ENCODE data around the gene CD14.

DNA sequence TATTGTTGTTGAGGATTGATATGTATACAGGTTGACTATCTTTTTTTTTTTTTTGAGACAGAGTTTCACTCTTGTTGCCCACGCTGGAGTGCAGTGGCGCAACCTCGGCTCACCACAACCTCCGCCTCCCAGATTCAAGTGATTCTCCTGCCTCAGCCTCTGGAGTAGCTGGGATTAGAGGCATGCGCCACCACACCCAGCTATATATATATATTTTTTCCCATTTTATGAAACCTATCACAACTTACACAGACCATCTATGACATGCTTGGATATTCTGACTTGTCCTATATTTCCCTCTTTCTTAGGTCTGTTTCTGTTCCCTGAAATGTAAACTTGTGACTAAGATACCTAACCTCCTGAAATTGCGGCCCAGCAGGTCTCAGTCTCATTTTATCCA is 5.0 kb downstream of the CD14 start:
- TF ChIP-seq, protein P1, sequence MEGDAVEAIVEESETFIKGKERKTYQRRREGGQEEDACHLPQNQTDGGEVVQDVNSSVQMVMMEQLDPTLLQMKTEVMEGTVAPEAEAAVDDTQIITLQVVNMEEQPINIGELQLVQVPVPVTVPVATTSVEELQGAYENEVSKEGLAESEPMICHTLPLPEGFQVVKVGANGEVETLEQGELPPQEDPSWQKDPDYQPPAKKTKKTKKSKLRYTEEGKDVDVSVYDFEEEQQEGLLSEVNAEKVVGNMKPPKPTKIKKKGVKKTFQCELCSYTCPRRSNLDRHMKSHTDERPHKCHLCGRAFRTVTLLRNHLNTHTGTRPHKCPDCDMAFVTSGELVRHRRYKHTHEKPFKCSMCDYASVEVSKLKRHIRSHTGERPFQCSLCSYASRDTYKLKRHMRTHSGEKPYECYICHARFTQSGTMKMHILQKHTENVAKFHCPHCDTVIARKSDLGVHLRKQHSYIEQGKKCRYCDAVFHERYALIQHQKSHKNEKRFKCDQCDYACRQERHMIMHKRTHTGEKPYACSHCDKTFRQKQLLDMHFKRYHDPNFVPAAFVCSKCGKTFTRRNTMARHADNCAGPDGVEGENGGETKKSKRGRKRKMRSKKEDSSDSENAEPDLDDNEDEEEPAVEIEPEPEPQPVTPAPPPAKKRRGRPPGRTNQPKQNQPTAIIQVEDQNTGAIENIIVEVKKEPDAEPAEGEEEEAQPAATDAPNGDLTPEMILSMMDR (IDR thresholded peaks at IDR 0.05), result no peak
- TF ChIP-seq POLR2A (IDR thresholded peaks at IDR 0.05), result no peak

Data from heart left ventricle (tissue), 13 donors.